K562 treated with DMSO at 1 percent for 4 hours (cell line): Measurements from ENCODE around the gene HP1BP3. TPM values are rescaled to one million over a fixed set of nuclear protein-coding genes. Genes with fewer than 3 reads are reported as not detected.

Experiments used
- total RNA-seq: library from RNA; unstranded; fragments of 300-600 nt; gene quantifications from 2 replicates; pipeline ENCODE4 v1.2.3, GENCODE V29; 2022; ENCODE audit not compliant: insufficient read depth

The HP1BP3 gene
- total RNA-seq = 173 and 251 TPM in 2 replicates

GRCh38 chr1:20787029-20787839, at the start of gene HP1BP3:
TSS of gene HP1BP3 (minus strand) at chr1:20787307. CDS start at chr1:20780440, 6,867 bp downstream.

GRCh38 chr1:20732588-20733359, 54.3 kb downstream of the HP1BP3 start, which contains the start of gene SH2D5:
TSS of gene SH2D5 (minus strand) at chr1:20732703. CDS start at chr1:20728044, 4,659 bp downstream.

DNA sequence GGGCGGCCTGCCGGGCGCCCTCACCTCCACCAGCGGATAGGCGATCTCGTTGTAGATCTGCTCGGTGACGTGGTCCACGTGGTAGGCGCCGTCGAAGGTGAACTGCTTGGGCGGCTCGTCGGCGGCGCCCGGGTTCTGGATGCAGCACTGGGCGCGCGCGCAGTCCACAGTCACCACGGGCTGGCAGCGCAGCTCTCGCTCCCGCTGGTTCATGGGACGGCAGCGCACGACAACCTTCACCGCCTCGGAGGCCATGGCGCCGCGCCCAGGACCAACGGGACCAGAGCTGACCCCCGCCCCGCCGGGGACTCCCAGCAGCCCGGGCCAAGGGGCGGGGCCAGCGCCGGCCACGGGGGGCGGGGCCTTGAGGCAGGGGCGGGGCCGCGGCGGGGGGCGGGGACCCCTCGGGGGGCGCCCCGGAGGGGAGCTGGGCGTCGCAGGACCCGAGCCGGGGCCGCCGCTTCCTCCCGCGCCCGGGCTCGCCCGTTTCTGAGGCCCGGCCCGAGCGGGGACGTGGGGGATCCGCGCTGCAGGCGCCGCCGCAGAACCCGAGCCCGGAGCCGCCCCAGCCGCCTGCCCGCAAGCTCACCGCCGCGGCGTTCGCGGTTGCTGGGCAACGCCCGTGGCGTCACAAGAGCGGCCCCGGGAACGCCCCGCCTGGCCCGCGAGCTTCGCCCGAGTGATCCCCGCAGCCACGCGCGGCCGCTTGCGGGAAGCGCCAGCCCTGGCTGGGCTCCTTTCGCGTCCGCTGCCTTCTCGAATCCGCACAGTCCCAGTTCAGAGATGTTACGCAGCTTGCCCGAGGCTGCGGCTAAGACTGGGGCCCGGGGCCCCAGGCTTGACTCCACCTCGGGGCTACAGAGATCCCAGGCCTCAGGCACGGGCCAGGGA, 69.4 kb downstream of the HP1BP3 start, which contains the start of gene KIF17:
Gene KIF17 (minus strand): TSS at position 556 of the 891 bp plus-strand sequence. CDS start 301 bp downstream, at position 255.

Other genes starting within 250 kb of the HP1BP3 start
- 0.30 TPM in 1 of 2 replicates, not detected in the other for gene FAM43B, start 234.7 kb downstream of the HP1BP3 start, total RNA-seq
- not detected in 2 replicates for gene CDA, start 198.2 kb downstream of the HP1BP3 start, total RNA-seq
- 55.4 and 58.0 TPM in 2 replicates for gene PINK1, start 153.8 kb downstream of the HP1BP3 start, total RNA-seq
- gene DDOST, start 125.9 kb downstream of the HP1BP3 start, total RNA-seq = 314 and 353 TPM in 2 replicates
- not detected in 2 replicates for gene KIF17, start 69.3 kb downstream of the HP1BP3 start, total RNA-seq
- gene SH2D5, start 54.6 kb downstream of the HP1BP3 start, total RNA-seq = 0.18 TPM in 1 of 2 replicates, not detected in the other